GM12891 (cell line): ENCODE data around the gene IMMP2L.

Source experiments
- DNase-seq: peaks from one replicate; pipeline ENCODE4 v3.0.0; 2011; ENCODE audit warnings: low spot score; ENCODE audit not compliant: insufficient read length
- FAIRE-seq: peaks from 2 replicates; lab custom pipeline; 2011; peaks lifted over from hg19 to GRCh38; lab: Jason Lieb, UNC
- PAX5 ChIP-seq: IDR thresholded peaks from 2 replicates; pipeline ENCODE4 v1.6.1; 2011; ENCODE audit warnings: low read length, moderate library complexity, mild to moderate bottlenecking; ENCODE audit not compliant: insufficient read depth, severe bottlenecking
- POLR2A ChIP-seq: IDR thresholded peaks from 2 replicates; pipeline ENCODE4 v1.6.1; 2011; ENCODE audit warnings: low read depth, low read length, control low read depth
- POLR2AphosphoS5 ChIP-seq: IDR thresholded peaks from 2 replicates; pipeline ENCODE4 v1.6.1; 2011; ENCODE audit warnings: low read depth, low read length, control low read depth
- POU2F2 ChIP-seq: IDR thresholded peaks from 2 replicates; pipeline ENCODE4 v1.6.1; 2011; ENCODE audit warnings: low read depth, mild to moderate bottlenecking, control low read depth, low read length, moderate library complexity
- SPI1 ChIP-seq: IDR thresholded peaks from 2 replicates; pipeline ENCODE4 v1.6.1; 2011; ENCODE audit warnings: low read depth, low read length, control low read depth
- TAF1 ChIP-seq: IDR thresholded peaks from 2 replicates; pipeline ENCODE4 v1.6.1; 2011; ENCODE audit warnings: low read depth, low read length, control low read depth

Gene IMMP2L

GRCh38 chr7:110850224-110850623 is 712.1 kb downstream of the IMMP2L start:
- FAIRE-seq (no peak), DNase-seq (no peak)
- TF ChIP-seq POLR2AphosphoS5: no peak
- no peak for TF ChIP-seq POU2F2
- TF ChIP-seq TAF1: no peak
- no peak for TF ChIP-seq PAX5
- no peak for TF ChIP-seq SPI1

- FAIRE-seq (no peak), DNase-seq (no peak)
Measured at GRCh38 chr7:110842796-110843195, 719.5 kb downstream of the IMMP2L start.

GRCh38 chr7:110841840-110842545 is 720.3 kb downstream of the IMMP2L start:
- TF ChIP-seq POLR2AphosphoS5: no peak
- FAIRE-seq (no peak), DNase-seq (no peak)

More at GRCh38 chr7:110842796-110843195, 719.5 kb downstream of the IMMP2L start:
- no peak for TF ChIP-seq POLR2A
- TF ChIP-seq PAX5: no peak
- TF ChIP-seq SPI1: no peak

- DNase-seq (no peak), FAIRE-seq (no peak)
- no peak for TF ChIP-seq SPI1
- no peak for TF ChIP-seq POLR2AphosphoS5
- TF ChIP-seq PAX5: no peak
Measured at GRCh38 chr7:110839866-110840265, 722.4 kb downstream of the IMMP2L start.

GRCh38 chr7:110835849-110836248 is 726.4 kb downstream of the IMMP2L start:
- TF ChIP-seq SPI1 (no peak), PAX5 (no peak), POU2F2 (no peak), POLR2A (no peak)
- FAIRE-seq (no peak), DNase-seq (no peak)

- no peak for TF ChIP-seq PAX5
- no peak for TF ChIP-seq POLR2AphosphoS5
- no peak for TF ChIP-seq POU2F2
- no peak for TF ChIP-seq TAF1
- TF ChIP-seq POLR2A: no peak
- no peak for TF ChIP-seq SPI1
- DNase-seq: no peak
- FAIRE-seq: no peak
Measured at GRCh38 chr7:110835218-110835617, 727.1 kb downstream of the IMMP2L start.

- DNase-seq (no peak), FAIRE-seq (no peak)
- no peak for TF ChIP-seq TAF1
- TF ChIP-seq POLR2AphosphoS5: no peak
- TF ChIP-seq SPI1: no peak
- no peak for TF ChIP-seq POLR2A
- no peak for TF ChIP-seq POU2F2
- no peak for TF ChIP-seq PAX5
Measured at GRCh38 chr7:110831419-110831818, 730.9 kb downstream of the IMMP2L start.

- no peak for FAIRE-seq
- no peak for DNase-seq
- TF ChIP-seq POU2F2 (no peak), SPI1 (no peak), PAX5 (no peak), POLR2A (no peak), TAF1 (no peak), POLR2AphosphoS5 (no peak)
Measured at GRCh38 chr7:110830778-110831177, 731.5 kb downstream of the IMMP2L start.

- no peak for FAIRE-seq
- no peak for DNase-seq
- TF ChIP-seq POLR2AphosphoS5 (no peak), TAF1 (no peak), POU2F2 (no peak)
Measured at GRCh38 chr7:110827936-110828335, 734.4 kb downstream of the IMMP2L start.

- no peak for DNase-seq
- no peak for FAIRE-seq
- TF ChIP-seq PAX5 (no peak), POLR2A (no peak), SPI1 (no peak)
Measured at GRCh38 chr7:110827287-110827855, 734.9 kb downstream of the IMMP2L start.

- FAIRE-seq: no peak
- TF ChIP-seq POLR2AphosphoS5 (no peak), SPI1 (no peak), PAX5 (no peak), POU2F2 (no peak), POLR2A (no peak)
- DNase-seq: no peak
Measured at GRCh38 chr7:110813986-110814385, 748.3 kb downstream of the IMMP2L start.
